Liver (tissue), 9 donors: Measurements from ENCODE around the gene CPA5. TPM values are rescaled to one million over a fixed set of nuclear protein-coding genes. Genes with fewer than 3 reads are reported as not detected.

ENCODE experiments used
- DNase-seq: peaks from one replicate; pipeline ENCODE4 v3.0.0-alpha.2; 2017; ENCODE audit warnings: low spot score
- H3K27ac ChIP-seq, 2 donors: one replicate each; pipeline ENCODE4 v1.7.0; 2013; ENCODE audit warnings: inconsistent platforms in 2 of 2, low read length in 2 of 2, control low read depth in 1 of 2, low read depth in 1 of 2, mild to moderate bottlenecking in 1 of 2
- H3K27me3 ChIP-seq, 4 donors: one replicate each; pipeline versions ENCODE4 v1.6.1 to v1.7.0; 2013; ENCODE audit warnings: low read length in 3 of 4, inconsistent platforms in 1 of 4, mild to moderate bottlenecking in 1 of 4, moderate library complexity in 1 of 4; ENCODE audit not compliant: control insufficient read depth in 4 of 4, insufficient read depth in 4 of 4
- H3K36me3 ChIP-seq, 4 donors: one replicate each; pipeline versions ENCODE4 v1.6.1 to v1.7.0; 2013; ENCODE audit warnings: low read length in 3 of 4, mild to moderate bottlenecking in 3 of 4, low read depth in 1 of 4, moderate library complexity in 1 of 4; ENCODE audit not compliant: control insufficient read depth in 4 of 4, insufficient read depth in 3 of 4
- H3K4me1 ChIP-seq, 4 donors: one replicate each; pipeline versions ENCODE4 v1.6.1 to v1.7.0; 2013; ENCODE audit warnings: low read length in 3 of 4, mild to moderate bottlenecking in 3 of 4, moderate library complexity in 1 of 4; ENCODE audit not compliant: control insufficient read depth in 4 of 4, insufficient read depth in 4 of 4
- H3K4me3 ChIP-seq, 3 donors: one replicate each; pipeline versions ENCODE4 v1.6.1 to v1.7.0; 2013; ENCODE audit warnings: low read length in 3 of 3, control low read depth in 1 of 3, low read depth in 1 of 3, mild to moderate bottlenecking in 1 of 3
- H3K9ac ChIP-seq, 2 donors: one replicate each; pipeline ENCODE4 v1.7.0; 2013; ENCODE audit warnings: low read length in 2 of 2, mild to moderate bottlenecking in 2 of 2, moderate library complexity in 2 of 2, control low read depth in 1 of 2, low read depth in 1 of 2
- H3K9me3 ChIP-seq, 4 donors: one replicate each; pipeline versions ENCODE4 v1.6.1 to v1.7.0; 2013; ENCODE audit warnings: low read length in 3 of 4; ENCODE audit not compliant: control insufficient read depth in 4 of 4
- ATF3 ChIP-seq: IDR thresholded peaks from 2 replicates; pipeline ENCODE4 v1.6.1; 2016; ENCODE audit warnings: antibody characterized with exemption
- CTCF ChIP-seq: fragments of 150-350 bp; IDR thresholded peaks from 2 replicates; pipeline ENCODE4 v1.5.1; 2017; ENCODE audit warnings: improper control_type of control experiment, low read depth, low read length; ENCODE audit not compliant: missing input control
- FOXA1 ChIP-seq: IDR thresholded peaks from 2 replicates; pipeline ENCODE4 v1.6.1; 2016; ENCODE audit warnings: antibody characterized with exemption
- FOXA2 ChIP-seq: IDR thresholded peaks from 2 replicates; pipeline ENCODE4 v1.6.1; 2016; ENCODE audit warnings: antibody characterized with exemption
- GABPA ChIP-seq, 2 donors: IDR thresholded peaks in 1 of 2; conservative IDR thresholded peaks in 1 of 2; 2 replicates each; pipeline ENCODE4 v1.6.1; 2016; ENCODE audit warnings: antibody characterized with exemption in 2 of 2, mild to moderate bottlenecking in 1 of 2, moderate library complexity in 1 of 2
- HNF4A ChIP-seq, 2 donors: conservative IDR thresholded peaks; 2 replicates each; pipeline ENCODE4 v1.6.1; 2016; ENCODE audit warnings: antibody characterized with exemption in 2 of 2, mild to moderate bottlenecking in 2 of 2
- HNF4G ChIP-seq: IDR thresholded peaks from 2 replicates; pipeline ENCODE4 v1.6.1; 2016; ENCODE audit warnings: antibody characterized with exemption
- JUND ChIP-seq, 2 donors: IDR thresholded peaks; 2 replicates each; pipeline ENCODE4 v1.6.1; 2016; ENCODE audit warnings: antibody characterized with exemption in 2 of 2
- MAX ChIP-seq: IDR thresholded peaks from 2 replicates; pipeline ENCODE4 v1.6.1; 2016; ENCODE audit warnings: antibody characterized with exemption
- NR2F2 ChIP-seq: IDR thresholded peaks from 2 replicates; pipeline ENCODE4 v1.6.1; 2016; ENCODE audit warnings: antibody characterized with exemption
- RAD21 ChIP-seq, 2 donors: IDR thresholded peaks; 2 replicates each; pipeline ENCODE4 v1.6.1; 2016; ENCODE audit warnings: antibody characterized with exemption in 2 of 2, mild to moderate bottlenecking in 2 of 2
- REST ChIP-seq: IDR thresholded peaks from 2 replicates; pipeline ENCODE4 v1.6.1; 2016; ENCODE audit warnings: antibody characterized with exemption, mild to moderate bottlenecking
- RXRA ChIP-seq, 2 donors: IDR thresholded peaks; 2 replicates each; pipeline ENCODE4 v1.6.1; 2017 to 2018; ENCODE audit warnings: antibody characterized with exemption in 2 of 2, mild to moderate bottlenecking in 1 of 2
- SP1 ChIP-seq: IDR thresholded peaks from 2 replicates; pipeline ENCODE4 v1.6.1; 2018; ENCODE audit warnings: antibody characterized with exemption, mild to moderate bottlenecking
- TAF1 ChIP-seq: conservative IDR thresholded peaks from 2 replicates; pipeline ENCODE4 v1.6.1; 2016; ENCODE audit warnings: antibody characterized with exemption, mild to moderate bottlenecking
- YY1 ChIP-seq: IDR thresholded peaks from 2 replicates; pipeline ENCODE4 v1.6.1; 2016; ENCODE audit warnings: antibody characterized with exemption, mild to moderate bottlenecking
- ZBTB33 ChIP-seq: IDR thresholded peaks from 2 replicates; pipeline ENCODE4 v1.6.1; 2016; ENCODE audit warnings: antibody characterized with exemption
- whole genome bisulfite sequencing: extraction: QIAGEN DNeasy Blood & Tissue Kit; methylation state at CpG from one replicate; pipeline ENCODE4 v1.1.7; 2013; 5-methylcytosine and 5-hydroxymethylcytosine counted together
- polyA plus RNA-seq, 2 donors: library from polyadenylated mRNA; stranded (reverse) in 1 of 2; unstranded in 1 of 2; fragments of 200-250 nt in 1 of 2; fragments of >200 nt in 1 of 2; fragmentation: Nextera tagmentation in 1 of 2; extraction: Ambion mirVana in 1 of 2; gene quantifications; one replicate each; pipeline versions ENCODE4 v1.2.1 to v1.2.3, GENCODE V29; 2013 to 2015
- total RNA-seq, 2 donors: library from RNA; depleted of rRNA; stranded (reverse); fragments of >200 nt; gene quantifications; one replicate each; pipeline ENCODE4 v1.2.3, GENCODE V29; 2014
- donor health status: healthy.
- donor health status: healthy.
- donor health status: healthy.
- donor health status: healthy.
- donor health status: healthy.

CPA5 gene
- total and polyA plus RNA-seq, 4 donors = 0.33 TPM; not detected in 3

GRCh38 chr7:130338233-130338632, 6.4 kb upstream of the CPA5 start:
- Histone ChIP-seq H3K9me3 (no peaks in the 10 kb centered on the region), H3K9ac (no peak overlapping the region), H3K4me1 (no peaks in the 10 kb centered on the region), H3K27me3 (no peaks in the 10 kb centered on the region), H3K36me3 (no peaks in the 10 kb centered on the region), H3K4me3 (no peak overlapping the region), H3K27ac (no peak overlapping the region)
- TF ChIP-seq RXRA (IDR thresholded peaks at IDR 0.05) (no peak), JUND (IDR thresholded peaks at IDR 0.05) (no peak), CTCF (no peak), TAF1 (no peak), HNF4A (conservative IDR thresholded peaks at IDR 0.05) (no peak), YY1 (no peak), GABPA (IDR thresholded peaks at IDR 0.05 in 1 of 2, conservative IDR thresholded peaks at IDR 0.05 in 1 of 2) (no peak), MAX (no peak), ZBTB33 (no peak), SP1 (no peak), FOXA1 (no peak), ATF3 (no peak), REST (no peak), RAD21 (IDR thresholded peaks at IDR 0.05) (no peak), NR2F2 (no peak), HNF4G (no peak)
- DNase-seq = no peak
- 90% methylated on average over 3 of the region's 3 CpGs for WGBS

- Histone ChIP-seq H3K27me3 (peaks cover 0 to 2% (median 0%) of the 10 kb centered on the region in 4 donors), H3K36me3 (no peaks in the 10 kb centered on the region), H3K9ac (no peak overlapping the region), H3K27ac (no peak overlapping the region), H3K4me3 (no peak overlapping the region), H3K4me1 (no peaks in the 10 kb centered on the region), H3K9me3 (no peaks in the 10 kb centered on the region)
- DNase-seq = no peak
- TF ChIP-seq RXRA (IDR thresholded peaks at IDR 0.05) = no peak
- TF ChIP-seq FOXA1 = no peak
- TF ChIP-seq ATF3 = no peak
- no peak for TF ChIP-seq JUND (IDR thresholded peaks at IDR 0.05)
- TF ChIP-seq SP1 = no peak
- no peak for TF ChIP-seq HNF4A (conservative IDR thresholded peaks at IDR 0.05)
- TF ChIP-seq FOXA2 = no peak
- TF ChIP-seq HNF4G = no peak
- WGBS = 86% methylated on average over 4 of the region's 4 CpGs
Measured at GRCh38 chr7:130341882-130342281, 2.7 kb upstream of the CPA5 start.
